ENCODE results near the gene PNPLA7. TPM values are rescaled to one million over a fixed set of nuclear protein-coding genes. Genes with fewer than 3 reads are reported as not detected.
"Not testable (repeated sequence)": the region's sequence is repeated elsewhere in the genome, so short reads cannot be mapped to it uniquely, and the experiment has no call there.

PNPLA7 gene
- total RNA-seq: 13.7 TPM
- long read RNA-seq, full-length matches to known transcripts: 1 of 27 reads
- long read RNA-seq, partial matches to known transcripts: 18 of 27 reads
- long read RNA-seq, other reads (novel, unspliced or antisense): 8 of 27 reads

GRCh38 chr9:137550231-137550621 is at the start of gene PNPLA7:
TSS of gene PNPLA7 (minus strand) at chr9:137550402. CDS start at chr9:137550197, 205 bp downstream.
- DNase-seq (peak; percentile 93), ATAC-seq (peak; percentile 84)
- Histone ChIP-seq H3K27ac (peak within 1 kb of the TSS; percentile 80), H3K27me3 (no peaks in the 10 kb centered on the region), H3K9me3 (no peaks in the 10 kb centered on the region), H3K4me1 (peaks cover 14% of the 10 kb centered on the region), H3K4me3 (peak within 1 kb of the TSS; percentile 69), H3K36me3 (peaks cover 5% of the 10 kb centered on the region)
- intact Hi-C loops (cut with DNase I): no loop called here
- TF ChIP-seq, protein P1, sequence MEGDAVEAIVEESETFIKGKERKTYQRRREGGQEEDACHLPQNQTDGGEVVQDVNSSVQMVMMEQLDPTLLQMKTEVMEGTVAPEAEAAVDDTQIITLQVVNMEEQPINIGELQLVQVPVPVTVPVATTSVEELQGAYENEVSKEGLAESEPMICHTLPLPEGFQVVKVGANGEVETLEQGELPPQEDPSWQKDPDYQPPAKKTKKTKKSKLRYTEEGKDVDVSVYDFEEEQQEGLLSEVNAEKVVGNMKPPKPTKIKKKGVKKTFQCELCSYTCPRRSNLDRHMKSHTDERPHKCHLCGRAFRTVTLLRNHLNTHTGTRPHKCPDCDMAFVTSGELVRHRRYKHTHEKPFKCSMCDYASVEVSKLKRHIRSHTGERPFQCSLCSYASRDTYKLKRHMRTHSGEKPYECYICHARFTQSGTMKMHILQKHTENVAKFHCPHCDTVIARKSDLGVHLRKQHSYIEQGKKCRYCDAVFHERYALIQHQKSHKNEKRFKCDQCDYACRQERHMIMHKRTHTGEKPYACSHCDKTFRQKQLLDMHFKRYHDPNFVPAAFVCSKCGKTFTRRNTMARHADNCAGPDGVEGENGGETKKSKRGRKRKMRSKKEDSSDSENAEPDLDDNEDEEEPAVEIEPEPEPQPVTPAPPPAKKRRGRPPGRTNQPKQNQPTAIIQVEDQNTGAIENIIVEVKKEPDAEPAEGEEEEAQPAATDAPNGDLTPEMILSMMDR (IDR thresholded peaks at IDR 0.05): no peak

- H3K36me3 ChIP-seq: no peaks in the 10 kb centered on the region
- no peak overlapping the region for H3K4me3 ChIP-seq
- TF ChIP-seq, protein P1 (IDR thresholded peaks at IDR 0.05): no peak
- ATAC-seq: no peak
- no peaks in the 10 kb centered on the region for H3K27me3 ChIP-seq
- no peaks in the 10 kb centered on the region for H3K9me3 ChIP-seq
- intact Hi-C loops (cut with DNase I): no loop called here
- DNase-seq: no peak
- H3K27ac ChIP-seq: no peak overlapping the region
- H3K4me1 ChIP-seq: peaks cover 3% of the 10 kb centered on the region
Observed at GRCh38 chr9:137598943-137599342, 48.7 kb upstream of the PNPLA7 start.

DNA sequence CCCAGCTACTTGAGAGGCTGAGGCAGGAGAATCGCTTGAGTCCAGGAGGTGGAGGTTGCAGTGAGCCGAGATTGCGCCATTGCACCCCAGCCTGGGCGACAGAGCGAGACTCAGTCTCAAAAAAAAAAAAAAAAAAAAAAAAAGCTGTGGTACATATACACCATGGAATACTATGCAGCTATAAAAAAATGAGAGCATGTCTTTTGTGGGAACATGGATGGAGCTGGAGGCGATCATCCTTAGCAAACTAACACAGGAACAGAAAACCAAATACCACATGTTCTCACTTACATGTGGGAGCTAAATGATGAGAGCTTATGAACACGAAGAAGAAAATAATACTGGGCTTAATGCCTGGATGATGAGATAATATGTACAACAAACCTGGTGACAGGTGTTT is 46.4 kb upstream of the PNPLA7 start:
- intact Hi-C loops (cut with DNase I); DNase-seq; H3K4me3 ChIP-seq; H3K4me1 ChIP-seq; H3K36me3 ChIP-seq; ATAC-seq; H3K27ac ChIP-seq; H3K27me3 ChIP-seq; H3K9me3 ChIP-seq: not testable (repeated sequence)

DNA sequence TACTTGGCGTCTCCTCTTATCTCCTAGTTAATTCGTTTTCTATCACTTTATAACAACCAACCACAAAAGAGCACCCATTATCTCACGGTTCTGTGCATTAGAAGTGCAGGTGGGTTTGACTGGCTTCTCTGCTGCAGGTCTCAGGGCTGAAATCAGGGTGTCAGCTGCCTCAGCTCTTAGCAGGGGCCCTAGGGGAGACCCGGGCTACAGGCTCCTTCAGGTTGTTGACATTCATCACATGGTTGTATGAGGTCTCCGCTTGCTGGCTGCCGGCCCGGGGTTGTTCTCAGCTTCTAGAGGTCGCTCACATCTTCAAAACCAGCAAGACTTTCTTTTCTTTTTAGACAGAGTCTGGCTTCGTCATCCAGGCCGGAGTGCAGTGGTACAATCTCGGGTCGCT is 43.0 kb upstream of the PNPLA7 start:
- H3K27ac ChIP-seq: no peak overlapping the region
- no peaks in the 10 kb centered on the region for H3K9me3 ChIP-seq
- H3K4me1 ChIP-seq: peaks cover 16% of the 10 kb centered on the region
- H3K27me3 ChIP-seq: no peaks in the 10 kb centered on the region
- intact Hi-C loops (cut with DNase I): no loop called here
- TF ChIP-seq, protein P1 (IDR thresholded peaks at IDR 0.05): no peak
- peak; percentile 88 for DNase-seq
- H3K36me3 ChIP-seq: peaks cover 2% of the 10 kb centered on the region
- H3K4me3 ChIP-seq: no peak overlapping the region
- ATAC-seq: peak; percentile 33

GRCh38 chr9:137592767-137593166 is 42.6 kb upstream of the PNPLA7 start:
- no peak overlapping the region for H3K27ac ChIP-seq
- intact Hi-C loops (cut with DNase I): no loop called here
- DNase-seq (peak; percentile 79), ATAC-seq (peak; percentile 54)
- TF ChIP-seq, protein P1 (IDR thresholded peaks at IDR 0.05): no peak
- no peak overlapping the region for H3K4me3 ChIP-seq
- peaks cover 6% of the 10 kb centered on the region for H3K36me3 ChIP-seq
- H3K9me3 ChIP-seq: no peaks in the 10 kb centered on the region
- H3K27me3 ChIP-seq: no peaks in the 10 kb centered on the region
- H3K4me1 ChIP-seq: peaks cover 16% of the 10 kb centered on the region

DNA sequence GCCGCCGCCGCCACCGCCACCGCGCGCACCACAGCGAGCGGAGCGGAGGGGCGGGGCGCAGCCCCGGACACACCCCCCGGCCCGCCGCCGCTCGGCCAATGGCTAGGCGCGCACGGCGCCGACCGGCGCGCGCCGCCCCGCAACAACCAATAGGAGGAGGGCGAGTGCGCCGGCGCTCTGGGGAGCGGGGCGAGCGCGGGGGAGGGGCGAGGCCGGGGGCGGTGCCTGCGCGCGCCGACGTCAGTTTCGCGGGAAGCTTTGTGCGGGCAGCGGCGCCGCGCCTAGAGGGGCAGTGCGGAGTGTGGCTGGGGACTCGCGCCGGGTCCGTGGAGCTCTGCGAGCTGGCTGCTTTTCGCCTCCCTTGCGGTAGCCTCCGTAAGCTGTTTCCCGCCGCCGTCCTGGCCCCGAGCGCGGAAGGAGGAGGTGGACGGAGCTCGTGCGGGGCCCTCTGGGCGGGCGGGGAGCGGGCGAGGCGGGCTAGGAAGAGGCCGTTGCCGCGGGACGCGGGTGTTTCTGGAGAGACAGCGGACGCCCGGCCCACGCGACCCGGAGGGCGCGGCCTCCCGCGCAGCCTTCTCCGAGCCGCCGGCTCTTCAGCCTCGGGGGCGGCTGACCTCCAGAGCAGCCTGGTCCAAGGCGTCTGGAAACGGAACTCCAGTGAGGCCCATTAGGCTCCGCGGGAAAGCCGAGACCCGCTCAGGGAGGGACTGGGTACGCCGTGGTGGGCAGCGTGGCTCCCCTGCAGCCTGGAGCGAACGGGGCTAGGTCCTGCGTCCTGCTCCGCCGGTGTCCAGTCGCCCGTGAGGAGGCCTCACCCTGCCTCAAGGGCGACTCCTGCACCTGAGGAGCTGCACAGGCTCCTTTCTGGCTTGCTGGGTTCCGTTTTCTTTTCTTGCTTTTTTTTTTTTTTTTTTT is 40.5 kb upstream of the PNPLA7 start, which contains the start of gene ZMYND19:
Gene ZMYND19, minus strand, starts transcription at position 44 of the 915 bp plus-strand sequence. CDS start 249 bp downstream, outside the sequence.
- peak within 1 kb of the TSS; percentile 66 for H3K4me3 ChIP-seq
- intact Hi-C loops (cut with DNase I): no loop called here
- H3K27ac ChIP-seq: peak within 1 kb of the TSS; percentile 58
- no peaks in the 10 kb centered on the region for H3K9me3 ChIP-seq
- H3K27me3 ChIP-seq: no peaks in the 10 kb centered on the region
- DNase-seq (peak; percentile 94), ATAC-seq (peak; percentile 97)
- H3K4me1 ChIP-seq: peaks cover 16% of the 10 kb centered on the region
- H3K36me3 ChIP-seq: peaks cover 21% of the 10 kb centered on the region
- TF ChIP-seq, protein P1 (IDR thresholded peaks at IDR 0.05): no peak

Measured in upper lobe of right lung (tissue), 1 donor.